H9 (cell line): ENCODE data around the gene WDR74. TPM values are rescaled to one million over a fixed set of nuclear protein-coding genes. Genes with fewer than 3 reads are reported as not detected.

Experiments
- DNase-seq: peaks from one replicate; pipeline ENCODE4 v3.0.0-alpha.2; 2017
- H2AFZ ChIP-seq: one replicate; pipeline ENCODE4 v1.6.1; 2013; ENCODE audit warnings: mild to moderate bottlenecking, low read length, control low read depth, moderate library complexity
- H2AK5ac ChIP-seq: 2 replicates; pipeline ENCODE4 v1.6.1; 2013; ENCODE audit warnings: low read length, control low read depth, mixed read lengths; ENCODE audit not compliant: insufficient read length
- H2BK120ac ChIP-seq: one replicate; pipeline ENCODE4 v1.6.1; 2013; ENCODE audit warnings: low read depth, mild to moderate bottlenecking, low read length, control low read depth, inconsistent platforms; ENCODE audit not compliant: poor library complexity, severe bottlenecking
- H2BK12ac ChIP-seq: 2 replicates; pipeline ENCODE4 v1.6.1; 2013; ENCODE audit warnings: low read length, control low read depth, mixed read lengths, low read depth; ENCODE audit not compliant: insufficient read length
- H2BK15ac ChIP-seq: 2 replicates; pipeline ENCODE4 v1.6.1; 2013; ENCODE audit warnings: low read depth, low read length, control low read depth
- H2BK20ac ChIP-seq: one replicate; pipeline ENCODE4 v1.6.1; 2013; ENCODE audit warnings: low read depth, mild to moderate bottlenecking, low read length, control low read depth, inconsistent platforms; ENCODE audit not compliant: poor library complexity, severe bottlenecking
- H2BK5ac ChIP-seq: 2 replicates; pipeline ENCODE4 v1.6.1; 2013; ENCODE audit warnings: low read length, control low read depth, mixed read lengths; ENCODE audit not compliant: insufficient read length
- H3K14ac ChIP-seq: 2 replicates; pipeline ENCODE4 v1.6.1; 2013; ENCODE audit warnings: low read length, control low read depth; ENCODE audit not compliant: insufficient read depth
- H3K18ac ChIP-seq: 2 replicates; pipeline ENCODE4 v1.6.1; 2013; ENCODE audit warnings: low read depth, mild to moderate bottlenecking, mixed read lengths, low read length, control low read depth; ENCODE audit not compliant: insufficient read length
- H3K23ac ChIP-seq: 2 replicates; pipeline ENCODE4 v1.6.1; 2013; ENCODE audit warnings: low read length, control low read depth, mixed read lengths, low read depth; ENCODE audit not compliant: insufficient read length
- H3K23me2 ChIP-seq: 2 replicates; pipeline ENCODE4 v1.6.1; 2013; ENCODE audit warnings: low read depth, mild to moderate bottlenecking, mixed read lengths, low read length, control low read depth; ENCODE audit not compliant: insufficient read length, poor library complexity, severe bottlenecking
- H3K27ac ChIP-seq: 2 replicates; pipeline ENCODE4 v1.5.1; 2013; ENCODE audit warnings: low read length, control low read depth, mixed read lengths, low read depth; ENCODE audit not compliant: insufficient read length
- H3K27me3 ChIP-seq: 2 replicates; pipeline ENCODE4 v1.6.1; 2013; ENCODE audit warnings: low read length, control low read depth, inconsistent platforms; ENCODE audit not compliant: insufficient read depth
- H3K4ac ChIP-seq: 2 replicates; pipeline ENCODE4 v1.6.1; 2013; ENCODE audit warnings: low read depth, mild to moderate bottlenecking, control low read depth, inconsistent platforms, low read length, moderate library complexity
- H3K4me1 ChIP-seq: 2 replicates; pipeline ENCODE4 v1.6.1; 2013; ENCODE audit warnings: low read length, control low read depth, inconsistent platforms; ENCODE audit not compliant: insufficient read depth
- H3K4me2 ChIP-seq: 2 replicates; pipeline ENCODE4 v1.6.1; 2013; ENCODE audit warnings: low read length, control low read depth, mixed read lengths; ENCODE audit not compliant: insufficient read length, insufficient read depth
- H3K56ac ChIP-seq: 2 replicates; pipeline ENCODE4 v1.6.1; 2013; ENCODE audit warnings: low read depth, mild to moderate bottlenecking, mixed read lengths, low read length, control low read depth; ENCODE audit not compliant: insufficient read length
- H3K79me1 ChIP-seq: 2 replicates; pipeline ENCODE4 v1.6.1; 2013; ENCODE audit warnings: low read depth, mild to moderate bottlenecking, moderate library complexity, low read length, control low read depth, inconsistent platforms; ENCODE audit not compliant: insufficient read depth, poor library complexity, severe bottlenecking
- H3K79me2 ChIP-seq: 2 replicates; pipeline ENCODE4 v1.6.1; 2013; ENCODE audit warnings: low read length, control low read depth, inconsistent platforms; ENCODE audit not compliant: insufficient read depth
- H3K9ac ChIP-seq: 2 replicates; pipeline ENCODE4 v1.6.1; 2013; ENCODE audit warnings: low read length, control low read depth, mixed read lengths; ENCODE audit not compliant: insufficient read length; ENCODE audit errors: extremely low read depth
- H3K9me3 ChIP-seq: one replicate; pipeline ENCODE4 v1.6.1; 2013; ENCODE audit warnings: low read depth, low read length, inconsistent platforms; ENCODE audit not compliant: control insufficient read depth
- H3T11ph ChIP-seq: one replicate; pipeline ENCODE4 v1.6.1; 2013; ENCODE audit warnings: mild to moderate bottlenecking, low read length, control low read depth, inconsistent platforms
- H4K20me1 ChIP-seq: one replicate; pipeline ENCODE4 v1.6.1; 2013; ENCODE audit not compliant: control insufficient read depth, insufficient read length, insufficient read depth
- H4K5ac ChIP-seq: 2 replicates; pipeline ENCODE4 v1.6.1; 2013; ENCODE audit warnings: low read depth, mild to moderate bottlenecking, mixed read lengths, low read length, control low read depth; ENCODE audit not compliant: insufficient read length
- H4K8ac ChIP-seq: replicated peaks from 2 replicates; pipeline ENCODE4 v1.6.1; 2013; ENCODE audit warnings: low read length, control low read depth, mixed read lengths, low read depth; ENCODE audit not compliant: insufficient read length
- H4K91ac ChIP-seq: 2 replicates; pipeline ENCODE4 v1.6.1; 2013; ENCODE audit warnings: low read depth, mild to moderate bottlenecking, moderate library complexity, mixed read lengths, low read length, control low read depth; ENCODE audit not compliant: insufficient read length
- H3K27ac Mint-ChIP-seq, 3 experiments: 2 replicates in 2 of 3; 3 replicates in 1 of 3; pipeline ENCODE4 v1.8.0; 2020 to 2021; ENCODE audit warnings: mixed read lengths in 3 of 3, mild to moderate bottlenecking in 1 of 3, moderate library complexity in 1 of 3
- H3K27me3 Mint-ChIP-seq: 2 replicates; pipeline ENCODE4 v1.8.0; 2021; ENCODE audit warnings: low read depth, mild to moderate bottlenecking, moderate library complexity, mixed read lengths
- H3K36me3 Mint-ChIP-seq, 3 experiments: 2 replicates in 2 of 3; 3 replicates in 1 of 3; pipeline ENCODE4 v1.8.0; 2020 to 2021; ENCODE audit warnings: low read depth in 3 of 3, mixed read lengths in 3 of 3; ENCODE audit not compliant: insufficient read depth in 1 of 3
- H3K4me1 Mint-ChIP-seq, 2 experiments: 2 replicates each; pipeline ENCODE4 v1.8.0; 2020; ENCODE audit warnings: mixed read lengths in 2 of 2
- H3K4me3 Mint-ChIP-seq, 2 experiments: 2 replicates in 1 of 2; 3 replicates in 1 of 2; pipeline ENCODE4 v1.8.0; 2020 to 2021; ENCODE audit warnings: mild to moderate bottlenecking in 2 of 2, mixed read lengths in 2 of 2, moderate library complexity in 1 of 2
- H3K9me3 Mint-ChIP-seq, 2 experiments: 2 replicates in 1 of 2; 3 replicates in 1 of 2; pipeline ENCODE4 v1.8.0; 2020; ENCODE audit warnings: mild to moderate bottlenecking in 2 of 2, mixed read lengths in 2 of 2, moderate library complexity in 1 of 2
- CTCF ChIP-seq: fragments of 200-600 bp; sonication (generic); conservative IDR thresholded peaks from 3 replicates; pipeline ENCODE4 v1.8.0; 2021; ENCODE audit warnings: antibody characterized with exemption, mild to moderate bottlenecking
- WGBS: extraction: QIAGEN DNeasy Blood & Tissue Kit; methylation state at CpG from one replicate; pipeline ENCODE4 v1.1.7; 2013; ENCODE audit warnings: missing lambda C conversion rate, low lambda C conversion rate, mixed read lengths; ENCODE audit not compliant: insufficient read length; ENCODE audit errors: extremely low coverage; 5-methylcytosine and 5-hydroxymethylcytosine counted together
- total RNA-seq: library from RNA; stranded (reverse); gene quantifications from 2 replicates; pipeline ENCODE4 v1.2.1, GENCODE V29; 2021

WDR74 gene
- total RNA-seq, 1 experiment from 2014 or later: 121 TPM

DNA sequence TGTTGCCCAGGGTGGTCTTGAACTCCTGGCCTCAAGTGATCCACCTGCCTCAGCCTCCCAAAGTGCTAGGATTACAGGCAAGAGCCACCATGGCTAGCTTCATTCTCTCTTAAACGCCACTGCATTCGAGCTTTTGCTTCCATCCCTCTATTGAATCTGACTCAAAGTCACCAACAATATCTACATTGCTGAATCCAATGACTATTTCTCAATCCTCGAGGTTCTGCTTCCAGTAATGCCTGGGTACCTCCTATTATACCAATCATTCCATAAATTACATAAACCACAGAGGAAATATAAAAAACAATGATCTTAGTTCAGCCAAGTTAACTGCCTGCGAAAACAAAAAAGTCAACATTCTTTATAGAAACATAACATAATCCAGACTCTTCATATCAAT is 22.3 kb downstream of the WDR74 start:
- Histone ChIP-seq H4K5ac (no peak overlapping the region), H3K18ac (no peak overlapping the region), H4K8ac (no peak overlapping the region), H3K23me2 (no peaks in the 10 kb centered on the region), H3K56ac (no peak overlapping the region), H3K4me1 (no peaks in the 10 kb centered on the region), H4K91ac (no peak overlapping the region), H2BK12ac (no peak overlapping the region), H2BK15ac (no peak overlapping the region), H4K20me1 (no peaks in the 10 kb centered on the region), H3K9me3 (no peaks in the 10 kb centered on the region), H3K14ac (no peak overlapping the region), H3K79me1 (no peaks in the 10 kb centered on the region), H3K4ac (no peak overlapping the region), H3K27ac (no peak overlapping the region), H3K79me2 (no peaks in the 10 kb centered on the region), H3K4me2 (no peak overlapping the region), H3K9ac (no peak overlapping the region), H2BK20ac (no peak overlapping the region), H2AFZ (no peak overlapping the region), H2BK5ac (no peak overlapping the region), H3K23ac (no peak overlapping the region), H3T11ph (no peak overlapping the region), H2AK5ac (no peak overlapping the region), H3K27me3 (no peaks in the 10 kb centered on the region), H2BK120ac (no peak overlapping the region)
- TF ChIP-seq CTCF: no peak
- H3K9me3 Mint-ChIP-seq: no peaks in the 10 kb centered on the region
- H3K27ac Mint-ChIP-seq: no peak overlapping the region; a peak in 1 of 7 replicates
- WGBS: no CpG with 5 or more reads among the region's 4 CpGs
- H3K27me3 Mint-ChIP-seq: no peaks in the 10 kb centered on the region
- no peak overlapping the region for H3K4me3 Mint-ChIP-seq
- no peaks in the 10 kb centered on the region for H3K4me1 Mint-ChIP-seq
- peaks cover 5 to 35% (median 31%) of the 10 kb centered on the region in 3 experiments; a peak in 6 of 7 replicates for H3K36me3 Mint-ChIP-seq
- DNase-seq: no peak
